ENCODE data around the gene MRPL40. TPM values are rescaled to one million over a fixed set of nuclear protein-coding genes. Genes with fewer than 3 reads are reported as not detected.

The MRPL40 gene
- total and polyA plus RNA-seq, 2 donors (not counting 3 experiments of a cell fraction or from before 2014, with no cell fraction given): 17.5 to 27.4 TPM

GRCh38 chr22:19460036-19460435 is 27.7 kb downstream of the MRPL40 start:
- Histone ChIP-seq H3K27ac (ENCODE audit: insufficient read depth, low read depth, low read length) (no peak overlapping the region), H3K9me1 (replicated peaks; ENCODE audit: control insufficient read depth, extremely low read depth, insufficient read depth, low read length) (no peaks in the 10 kb centered on the region), H3K4me1 (ENCODE audit: control insufficient read depth, extremely low read depth, insufficient read depth, low read length) (peaks cover 12% of the 10 kb centered on the region), H4K20me1 (replicated peaks; ENCODE audit: control insufficient read depth, extremely low read depth, insufficient read depth, low read length) (no peaks in the 10 kb centered on the region), H3K36me3 (ENCODE audit: control insufficient read depth in 2 of 2, extremely low read depth in 1 of 2, insufficient read depth in 2 of 2, low read length in 2 of 2) (peaks cover 11 to 39% of the 10 kb centered on the region in 2 experiments), H2AFZ (ENCODE audit: low read depth, low read length) (no peak overlapping the region), H3K4me2 (ENCODE audit: insufficient read depth, low read length) (no peak overlapping the region), H3K9ac (replicated peaks; ENCODE audit: extremely low read depth, insufficient read depth, low read length) (no peak overlapping the region), H3K79me2 (ENCODE audit: control insufficient read depth, insufficient read depth, low read length) (no peaks in the 10 kb centered on the region), H3K4me3 (replicated peaks in 1 of 3; ENCODE audit: insufficient read depth in 1 of 3, low read depth in 1 of 3, low read length in 3 of 3) (no peak overlapping the region), H3K27me3 (ENCODE audit: control insufficient read depth in 2 of 2, insufficient read depth in 2 of 2, low read length in 2 of 2) (no peaks in the 10 kb centered on the region), H3K9me3 (replicated peaks; ENCODE audit: control insufficient read depth, insufficient read depth, low read length) (no peaks in the 10 kb centered on the region)
- POLR2A ChIA-PET: no interaction called here
- FAIRE-seq (no peak), DNase-seq (ENCODE audit: low read depth, low spot score) (no peak)
- no TSS peak for BruUV-seq (replicated peaks)
- TF ChIP-seq EZH2 (IDR thresholded peaks at IDR 0.05; ENCODE audit: borderline replicate concordance, low read depth, low read length, severe bottlenecking) (no peak), POLR2AphosphoS5 (IDR thresholded peaks at IDR 0.05; ENCODE audit: insufficient read depth, low read depth, low read length) (no peak), CTCF (IDR thresholded peaks at IDR 0.05; ENCODE audit: extremely low read depth in 1 of 2, insufficient read depth in 1 of 2, low read depth in 1 of 2, low read length in 2 of 2) (no peak), POLR2A (IDR thresholded peaks at IDR 0.05; ENCODE audit: low read depth, low read length) (no peak), GATA2 (IDR thresholded peaks at IDR 0.05; ENCODE audit: insufficient read depth, insufficient read length, low read depth, low read length) (no peak), JUN (IDR thresholded peaks at IDR 0.05; ENCODE audit: borderline replicate concordance, insufficient read depth, insufficient read length, low read depth) (no peak), MYC (IDR thresholded peaks at IDR 0.05; ENCODE audit: low read depth, low read length) (no peak), FOS (IDR thresholded peaks at IDR 0.05; ENCODE audit: borderline replicate concordance, insufficient read depth, low read length) (no peak), MAX (IDR thresholded peaks at IDR 0.05; ENCODE audit: insufficient read depth, insufficient read length) (no peak)
- dilution Hi-C loops (cut with MboI; ENCODE audit: extremely low pct_ligation_motif_present, low sequenced_read_pairs): no loop called here
- CTCF ChIA-PET: no interaction called here
- intact Hi-C loops (cut with micrococcal nuclease): no loop called here

All from endothelial cell of umbilical vein (primary cell).